Peyer's patch (tissue), 4 donors: Measurements from ENCODE around the gene CAP1. TPM values are rescaled to one million over a fixed set of nuclear protein-coding genes. Genes with fewer than 3 reads are reported as not detected.

Experiments
- DNase-seq, 3 donors: peaks; one replicate each; pipeline ENCODE4 v3.0.0-alpha.2; 2017 to 2019
- H3K27ac ChIP-seq, 4 donors: fragments of 200-600 bp; sonication (generic); one replicate each; pipeline ENCODE4 v1.5.1; 2016 to 2019
- H3K27me3 ChIP-seq, 2 donors: fragments of 200-600 bp; sonication (generic); one replicate each; pipeline ENCODE4 v1.5.1; 2019
- H3K36me3 ChIP-seq, 3 donors: fragments of 200-600 bp; sonication (generic); one replicate each; pipeline ENCODE4 v1.5.1; 2016 to 2019
- H3K4me1 ChIP-seq, 4 donors: fragments of 200-600 bp; sonication (generic); one replicate each; pipeline ENCODE4 v1.5.1; 2016 to 2019
- H3K4me3 ChIP-seq, 4 donors: fragments of 200-600 bp; sonication (generic); 1 replicate in 3 of 4; 2 replicates in 1 of 4; pipeline ENCODE4 v1.5.1; 2016 to 2019; ENCODE audit warnings: mild to moderate bottlenecking in 1 of 4
- H3K9me3 ChIP-seq, 4 donors: fragments of 200-600 bp; sonication (generic); one replicate each; pipeline ENCODE4 v1.5.1; 2016 to 2019; ENCODE audit warnings: mild to moderate bottlenecking in 1 of 4
- POLR2A ChIP-seq, 2 donors: fragments of 450-650 bp; IDR thresholded peaks; one replicate each; pipeline ENCODE4 v1.5.1; 2017; ENCODE audit warnings: antibody characterized with exemption in 2 of 2, mild to moderate bottlenecking in 2 of 2, moderate library complexity in 2 of 2
- total RNA-seq, 4 donors: library from RNA; depleted of rRNA; stranded (reverse); fragments of >200 nt; gene quantifications; one replicate each; pipeline ENCODE4 v1.1.0, GENCODE V29; 2016
- TF ChIP-seq, protein P1 (sequence below), 6 experiments: fragments of 450-650 bp in 4 of 6; fragments of 200-600 bp in 2 of 6; sonication (generic) in 1 of 6; IDR thresholded peaks; one replicate each; pipeline ENCODE4 v1.5.1; 2017 to 2019; ENCODE audit warnings: antibody characterized with exemption in 6 of 6, mild to moderate bottlenecking in 3 of 6, moderate library complexity in 1 of 6

Gene CAP1
- total RNA-seq, 4 donors from 2014 or later = 135 to 229 (median 182) TPM

DNA sequence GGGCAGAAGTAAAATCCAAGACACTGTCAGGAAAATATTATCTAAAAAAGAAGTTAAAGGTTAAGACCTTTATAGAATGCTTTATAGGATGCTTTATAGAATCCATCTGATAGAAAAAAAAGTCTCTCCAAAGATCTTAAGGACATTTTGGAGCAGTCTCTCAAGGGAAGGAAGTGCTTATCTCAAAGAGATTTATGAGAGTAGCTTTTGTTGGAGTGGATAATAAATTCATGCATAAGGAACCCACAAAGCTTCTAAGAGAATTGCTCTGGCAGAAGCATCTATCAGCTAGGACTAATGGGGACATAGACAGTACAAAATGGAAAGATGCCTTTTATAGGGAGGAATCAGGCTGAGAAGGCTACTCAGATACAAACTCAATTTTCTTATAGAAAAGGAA lies 12.9 kb upstream of the CAP1 start:
- Histone ChIP-seq H3K4me1 (peaks cover 0 to 25% (median 0%) of the 10 kb centered on the region in 4 donors), H3K9me3 (no peaks in the 10 kb centered on the region), H3K4me3 (no peak overlapping the region), H3K27me3 (no peaks in the 10 kb centered on the region), H3K36me3 (no peaks in the 10 kb centered on the region), H3K27ac (no peak overlapping the region)
- DNase-seq = no peak
- TF ChIP-seq, protein P1, sequence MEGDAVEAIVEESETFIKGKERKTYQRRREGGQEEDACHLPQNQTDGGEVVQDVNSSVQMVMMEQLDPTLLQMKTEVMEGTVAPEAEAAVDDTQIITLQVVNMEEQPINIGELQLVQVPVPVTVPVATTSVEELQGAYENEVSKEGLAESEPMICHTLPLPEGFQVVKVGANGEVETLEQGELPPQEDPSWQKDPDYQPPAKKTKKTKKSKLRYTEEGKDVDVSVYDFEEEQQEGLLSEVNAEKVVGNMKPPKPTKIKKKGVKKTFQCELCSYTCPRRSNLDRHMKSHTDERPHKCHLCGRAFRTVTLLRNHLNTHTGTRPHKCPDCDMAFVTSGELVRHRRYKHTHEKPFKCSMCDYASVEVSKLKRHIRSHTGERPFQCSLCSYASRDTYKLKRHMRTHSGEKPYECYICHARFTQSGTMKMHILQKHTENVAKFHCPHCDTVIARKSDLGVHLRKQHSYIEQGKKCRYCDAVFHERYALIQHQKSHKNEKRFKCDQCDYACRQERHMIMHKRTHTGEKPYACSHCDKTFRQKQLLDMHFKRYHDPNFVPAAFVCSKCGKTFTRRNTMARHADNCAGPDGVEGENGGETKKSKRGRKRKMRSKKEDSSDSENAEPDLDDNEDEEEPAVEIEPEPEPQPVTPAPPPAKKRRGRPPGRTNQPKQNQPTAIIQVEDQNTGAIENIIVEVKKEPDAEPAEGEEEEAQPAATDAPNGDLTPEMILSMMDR (IDR thresholded peaks at IDR 0.05) = no peak
- no peak for TF ChIP-seq POLR2A (IDR thresholded peaks at IDR 0.05)

DNA sequence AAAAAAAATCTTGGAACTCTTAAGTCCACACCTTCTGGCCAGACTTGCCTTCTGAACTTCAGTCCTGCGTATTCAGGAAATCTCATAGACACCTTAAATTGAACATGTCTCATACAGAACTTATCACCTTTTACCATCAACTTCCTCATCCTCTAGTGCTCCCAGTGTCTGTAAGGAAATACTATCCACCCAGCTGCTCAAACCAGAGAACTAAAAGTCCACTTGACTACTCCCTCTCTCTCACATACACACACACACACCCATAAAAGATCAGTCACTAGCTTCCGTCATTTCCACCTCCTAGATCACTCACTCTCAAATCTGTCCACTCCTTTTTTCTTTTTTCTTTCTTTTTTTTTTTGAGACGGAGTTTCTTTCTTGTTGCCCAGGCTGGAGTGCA lies 10.9 kb upstream of the CAP1 start:
- TF ChIP-seq POLR2A (IDR thresholded peaks at IDR 0.05) = no peak
- TF ChIP-seq, protein P1 (IDR thresholded peaks at IDR 0.05) = peak in 1 of 6 experiments; percentile 22
- Histone ChIP-seq H3K4me3 (no peak overlapping the region), H3K9me3 (no peaks in the 10 kb centered on the region), H3K27me3 (no peaks in the 10 kb centered on the region), H3K36me3 (no peaks in the 10 kb centered on the region), H3K27ac (peak overlapping the region in 3 of 4 donors; percentile 38 to 76 (median 73)), H3K4me1 (peaks cover 0 to 25% (median 0%) of the 10 kb centered on the region in 4 donors)
- no peak for DNase-seq

DNA sequence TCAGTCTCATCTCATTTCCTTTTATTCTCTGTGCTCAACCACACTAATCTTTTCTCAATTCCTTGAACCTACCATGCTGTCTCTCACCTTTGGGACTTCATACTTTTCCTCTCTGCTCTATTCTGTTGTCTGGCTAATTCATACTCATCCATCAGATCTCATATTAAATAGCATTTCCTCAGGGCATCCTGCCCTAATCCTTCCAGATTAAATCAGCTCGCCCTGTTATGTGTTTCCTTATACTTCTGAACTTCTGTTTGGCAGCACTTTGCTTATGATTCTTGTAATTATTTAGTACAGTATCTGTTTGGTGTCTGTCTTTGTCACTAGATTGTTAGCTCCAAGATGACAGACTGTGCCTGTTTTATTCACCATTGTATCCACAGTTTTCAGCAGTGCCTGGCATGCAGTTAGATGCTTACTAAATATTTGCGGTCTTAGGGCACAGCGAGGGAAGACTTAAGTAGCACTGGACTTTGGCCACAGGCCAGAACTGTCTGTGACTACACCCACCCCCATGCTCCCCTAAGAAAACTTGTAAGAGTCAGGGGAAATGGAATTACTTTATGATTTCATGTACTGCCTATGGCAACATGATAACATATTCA lies 9.9 kb upstream of the CAP1 start:
- Histone ChIP-seq H3K27me3 (no peaks in the 10 kb centered on the region), H3K9me3 (no peaks in the 10 kb centered on the region), H3K4me1 (peaks cover 0 to 25% (median 0%) of the 10 kb centered on the region in 4 donors), H3K36me3 (no peaks in the 10 kb centered on the region), H3K27ac (peak overlapping the region in 2 of 4 donors; percentile 73 to 76), H3K4me3 (no peak overlapping the region)
- DNase-seq = no peak
- no peak for TF ChIP-seq POLR2A (IDR thresholded peaks at IDR 0.05)
- TF ChIP-seq, protein P1 (IDR thresholded peaks at IDR 0.05) = no peak

DNA sequence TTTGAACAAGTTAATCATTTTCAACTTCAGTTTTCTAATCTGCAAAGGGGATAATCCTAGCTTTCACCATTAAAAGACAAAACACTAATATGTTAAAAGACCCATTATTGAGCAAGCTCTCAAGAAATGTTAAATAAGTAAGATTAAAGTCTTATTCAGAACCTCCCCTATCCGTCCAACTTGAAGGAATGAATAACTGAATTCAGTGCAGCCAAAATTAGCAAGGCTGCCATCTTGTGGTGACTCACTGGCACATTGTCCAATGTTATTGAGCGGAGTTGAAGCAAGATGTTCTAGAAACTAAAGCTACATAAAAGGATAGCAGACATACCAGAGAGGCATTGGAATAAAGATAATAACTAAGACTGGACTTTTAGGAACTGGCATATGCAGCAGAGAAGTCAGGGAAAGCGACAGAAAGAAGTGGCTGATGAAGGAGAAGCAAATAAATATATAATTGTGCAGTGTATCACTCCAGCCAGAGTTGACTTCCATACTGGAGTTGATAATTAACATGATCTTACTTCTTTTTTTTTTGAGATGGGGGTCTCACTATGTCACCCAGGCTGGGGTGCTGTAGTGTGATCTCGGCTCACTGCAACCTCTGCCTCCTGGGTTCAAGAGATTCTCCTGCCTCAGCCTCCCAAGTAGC lies 8.2 kb upstream of the CAP1 start:
- peak in 2 of 3 donors; percentile 55 to 88 for DNase-seq
- no peak overlapping the region for H3K27ac ChIP-seq
- H3K27me3 ChIP-seq = no peaks in the 10 kb centered on the region
- H3K36me3 ChIP-seq = no peaks in the 10 kb centered on the region
- TF ChIP-seq, protein P1 (IDR thresholded peaks at IDR 0.05) = peak; percentile 54 to 81 (median 76)
- no peak for TF ChIP-seq POLR2A (IDR thresholded peaks at IDR 0.05)
- H3K4me1 ChIP-seq = peaks cover 0 to 33% (median 0%) of the 10 kb centered on the region in 4 donors
- H3K9me3 ChIP-seq = no peaks in the 10 kb centered on the region
- no peak overlapping the region for H3K4me3 ChIP-seq

DNA sequence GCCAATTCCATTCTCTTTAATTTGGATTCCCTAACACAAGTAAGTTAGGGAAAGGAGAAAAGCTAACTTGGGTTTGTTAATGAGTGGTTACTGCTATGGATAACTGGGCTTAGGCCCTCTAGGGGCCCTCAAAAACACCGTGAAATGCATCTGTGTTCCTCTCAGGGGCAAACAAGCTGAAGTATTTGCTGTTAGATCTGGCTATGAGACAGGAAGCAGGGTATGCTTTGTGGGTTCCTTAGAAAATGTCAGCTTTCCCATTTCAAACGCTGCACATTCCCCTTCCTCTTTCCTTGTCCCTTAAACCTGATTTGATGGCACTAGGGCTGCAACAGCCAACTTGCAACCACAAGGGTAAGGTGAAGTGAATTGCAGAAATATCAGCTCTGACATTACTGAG lies 5.7 kb upstream of the CAP1 start:
- H3K27ac ChIP-seq = peak overlapping the region in 1 of 4 donors; percentile 19
- no peak for DNase-seq
- H3K27me3 ChIP-seq = no peaks in the 10 kb centered on the region
- H3K4me3 ChIP-seq = no peak overlapping the region
- no peaks in the 10 kb centered on the region for H3K36me3 ChIP-seq
- TF ChIP-seq, protein P1 (IDR thresholded peaks at IDR 0.05) = no peak
- TF ChIP-seq POLR2A (IDR thresholded peaks at IDR 0.05) = no peak
- H3K4me1 ChIP-seq = peaks cover 0 to 39% (median 5%) of the 10 kb centered on the region in 4 donors
- no peaks in the 10 kb centered on the region for H3K9me3 ChIP-seq
